HG03064 (cell line): ENCODE data around the gene DHFR2.
"Not testable (repeated sequence)": the region's sequence is repeated elsewhere in the genome, so short reads cannot be mapped to it uniquely, and the experiment has no call there.

Experiments
- ATAC-seq: cut with Tn5 transposase; IDR thresholded peaks from one replicate; pipeline ENCODE4 v1.9.1; 2021; ENCODE audit warnings: low read depth; ENCODE audit not compliant: unreplicated experiment

Gene DHFR2

DNA sequence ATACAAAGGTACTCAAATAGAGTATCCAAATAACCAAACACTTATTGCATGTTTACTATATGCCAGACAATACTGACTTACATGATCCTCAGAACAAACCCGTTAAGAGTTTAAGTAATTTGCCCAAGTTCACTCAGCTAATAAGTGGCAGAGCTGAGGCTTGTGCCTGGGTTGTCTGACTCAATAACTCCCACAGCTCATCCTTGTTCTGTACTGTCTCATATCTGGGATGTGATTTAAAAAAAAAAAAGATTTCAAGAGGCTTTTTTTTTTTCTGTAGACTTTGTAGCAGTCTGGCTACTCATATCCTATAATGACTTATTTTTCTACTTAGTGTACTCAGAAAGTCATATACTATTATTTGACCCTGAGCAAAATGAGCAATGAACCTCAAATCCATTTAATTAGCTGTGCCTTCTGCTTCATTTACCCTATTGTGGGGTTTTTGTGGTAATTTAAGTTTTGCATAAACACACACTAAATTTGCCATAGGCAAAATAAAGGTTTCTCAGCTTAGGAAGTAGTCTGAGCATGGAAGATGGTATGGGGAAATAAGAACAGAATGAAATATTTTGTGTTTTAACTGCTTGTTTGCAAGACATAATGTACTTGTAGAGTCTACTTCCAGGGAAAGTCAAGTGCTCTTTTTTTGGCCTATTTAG, 3.2 kb upstream of the DHFR2 start:
- ATAC-seq, result no peak

DNA sequence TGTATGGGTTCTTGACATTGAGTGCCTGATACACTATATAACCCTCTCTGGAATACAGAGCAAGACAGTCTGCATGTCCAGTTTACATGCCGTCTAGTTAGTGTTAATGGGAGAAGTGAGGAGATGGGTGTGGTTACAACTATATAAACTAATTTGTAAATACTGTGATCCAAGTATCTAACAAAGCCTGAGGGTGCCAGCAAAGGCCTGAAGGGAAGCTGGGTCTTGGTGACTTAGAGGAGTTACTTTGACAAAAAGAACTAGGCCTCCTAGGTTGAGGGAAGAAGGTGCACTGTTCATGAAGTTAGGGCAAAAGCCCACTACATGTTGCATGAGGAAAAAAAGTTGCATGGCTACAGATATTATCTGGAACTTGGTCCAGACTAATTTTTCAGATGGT, 2.4 kb upstream of the DHFR2 start:
- no peak for ATAC-seq

DNA sequence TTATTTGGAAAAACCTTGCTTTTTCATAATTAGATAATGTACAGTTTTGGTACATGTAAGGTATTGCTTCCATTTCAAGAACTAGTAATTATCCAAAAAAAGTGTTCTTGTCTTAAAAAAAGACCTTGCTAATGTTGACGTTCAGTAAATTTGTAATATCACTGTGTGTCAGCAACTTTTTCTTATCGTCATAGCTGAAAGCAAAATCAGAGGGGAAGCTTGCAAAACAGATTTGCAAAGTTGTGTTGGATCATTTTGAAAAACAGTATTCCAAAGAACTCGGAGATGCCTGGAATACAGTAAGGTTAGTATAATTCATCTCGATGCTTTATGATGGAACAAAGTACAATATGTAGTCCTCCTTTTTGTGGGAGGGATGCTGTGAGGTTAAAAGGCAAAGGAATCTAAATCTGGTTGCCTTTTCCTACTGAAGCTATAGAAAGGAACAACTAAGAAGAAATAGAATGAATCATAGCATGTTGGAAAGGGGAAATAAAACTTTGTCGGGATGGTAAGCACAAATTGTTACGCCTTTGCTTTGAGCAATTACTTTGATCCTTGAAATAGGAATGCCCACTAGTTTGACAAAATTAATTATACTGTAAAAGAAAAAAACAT, 1.6 kb upstream of the DHFR2 start:
- ATAC-seq, result no peak

DNA sequence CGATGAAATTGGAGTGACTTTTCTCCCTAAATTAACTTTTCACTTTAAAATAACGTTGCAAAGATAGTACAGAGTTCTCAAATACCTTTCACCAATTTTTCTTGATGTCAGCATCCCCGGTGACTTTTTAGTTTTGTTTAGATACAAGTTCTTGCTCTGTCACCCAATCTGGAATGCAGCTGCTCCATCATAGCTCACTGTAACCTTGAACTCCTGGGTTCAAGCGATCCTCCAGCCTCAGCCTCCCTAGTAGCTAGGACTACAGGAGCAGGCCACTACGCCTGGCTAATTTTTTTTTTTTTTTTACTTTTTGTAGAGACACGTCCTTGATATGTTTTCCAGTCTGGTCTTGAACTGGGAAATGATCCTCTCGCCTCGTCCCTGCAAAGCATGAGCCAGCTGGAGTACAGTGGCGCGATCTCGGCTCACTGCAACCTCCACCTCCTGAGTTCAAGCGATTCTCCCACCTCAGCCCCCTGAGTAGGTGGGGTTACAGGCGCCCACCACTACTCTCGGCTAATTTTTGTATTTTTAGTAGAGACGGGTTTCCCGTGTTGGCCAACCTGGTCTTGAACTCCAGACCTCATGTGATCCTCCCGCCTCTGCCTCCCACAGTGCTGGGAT, 892 bp upstream of the DHFR2 start:
- ATAC-seq, result no peak

DNA sequence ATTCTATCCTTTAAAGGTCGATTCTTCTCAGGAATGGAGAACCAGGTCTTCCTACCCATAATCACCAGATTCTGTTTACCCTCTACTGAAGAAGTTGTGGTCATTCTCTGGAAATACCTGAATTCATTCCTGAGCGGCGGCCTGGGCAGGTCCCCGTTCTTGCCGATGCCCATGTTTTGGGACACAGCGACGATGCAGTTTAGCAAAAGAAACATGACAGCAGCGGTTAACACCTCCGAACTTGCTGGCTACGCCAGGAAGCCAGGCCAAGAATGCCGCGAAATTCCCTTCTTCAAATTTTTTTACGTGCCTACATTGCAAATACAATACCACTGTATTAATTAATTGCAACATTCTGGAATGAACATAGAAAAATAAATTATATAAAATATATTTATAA, 1.4 kb downstream of the DHFR2 start:
- ATAC-seq, result no peak

DNA sequence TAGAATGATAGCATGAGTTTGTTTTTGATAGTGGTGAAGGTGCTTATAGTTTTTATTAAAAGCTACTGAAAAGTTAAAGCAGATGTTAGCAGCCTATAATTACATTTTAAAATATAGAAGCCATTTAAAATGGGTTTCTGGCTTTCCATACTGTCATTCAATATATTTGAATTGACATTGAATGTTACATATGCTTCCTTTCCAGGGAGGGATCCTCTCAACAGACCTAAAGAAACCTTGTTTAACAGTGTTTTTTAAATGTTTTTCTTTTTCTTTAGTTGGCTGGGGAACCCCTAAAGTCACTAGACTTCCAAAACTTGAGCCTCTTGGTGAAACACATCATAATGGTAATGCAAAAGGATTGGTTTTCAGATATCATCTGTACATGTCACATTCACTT, 12.2 kb downstream of the DHFR2 start:
- ATAC-seq, result no peak

DNA sequence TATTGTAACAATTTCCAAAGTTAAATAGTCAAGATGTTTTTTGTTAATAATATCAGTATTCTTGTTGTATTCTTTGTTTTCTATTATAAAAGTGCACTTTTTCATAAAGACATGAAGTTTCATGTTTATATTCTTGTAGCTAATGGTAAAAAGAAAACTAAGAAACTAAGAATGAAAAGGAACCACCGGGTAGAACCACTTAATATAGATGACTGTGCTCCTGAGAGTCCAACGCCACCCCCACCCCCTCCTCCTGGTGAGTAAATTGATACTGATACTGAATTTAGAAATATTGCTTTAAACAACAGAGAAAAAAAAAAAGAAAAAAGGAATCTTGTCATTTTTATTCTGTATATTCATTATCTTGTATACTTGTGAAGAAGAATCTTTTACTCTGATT, 13.4 kb downstream of the DHFR2 start:
- ATAC-seq, result no peak

DNA sequence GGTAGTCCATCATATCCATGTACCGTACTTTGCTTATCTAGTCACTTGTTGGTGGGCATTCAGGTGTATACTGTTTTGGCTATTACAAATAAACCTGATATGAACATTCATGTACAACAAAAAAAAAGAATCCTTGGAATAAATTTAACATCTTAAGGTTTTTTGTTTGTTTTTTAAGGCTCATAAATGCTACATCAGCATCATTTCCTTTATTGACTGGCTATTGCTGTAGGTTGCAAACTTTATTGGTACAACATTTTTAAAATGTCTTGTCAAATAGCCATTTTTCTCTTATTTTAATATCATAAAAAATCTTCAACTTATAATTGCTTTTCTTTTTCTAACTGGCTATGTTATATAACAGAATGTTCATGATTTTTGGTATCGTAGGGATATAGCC, 16.2 kb downstream of the DHFR2 start:
- ATAC-seq, result no peak

DNA sequence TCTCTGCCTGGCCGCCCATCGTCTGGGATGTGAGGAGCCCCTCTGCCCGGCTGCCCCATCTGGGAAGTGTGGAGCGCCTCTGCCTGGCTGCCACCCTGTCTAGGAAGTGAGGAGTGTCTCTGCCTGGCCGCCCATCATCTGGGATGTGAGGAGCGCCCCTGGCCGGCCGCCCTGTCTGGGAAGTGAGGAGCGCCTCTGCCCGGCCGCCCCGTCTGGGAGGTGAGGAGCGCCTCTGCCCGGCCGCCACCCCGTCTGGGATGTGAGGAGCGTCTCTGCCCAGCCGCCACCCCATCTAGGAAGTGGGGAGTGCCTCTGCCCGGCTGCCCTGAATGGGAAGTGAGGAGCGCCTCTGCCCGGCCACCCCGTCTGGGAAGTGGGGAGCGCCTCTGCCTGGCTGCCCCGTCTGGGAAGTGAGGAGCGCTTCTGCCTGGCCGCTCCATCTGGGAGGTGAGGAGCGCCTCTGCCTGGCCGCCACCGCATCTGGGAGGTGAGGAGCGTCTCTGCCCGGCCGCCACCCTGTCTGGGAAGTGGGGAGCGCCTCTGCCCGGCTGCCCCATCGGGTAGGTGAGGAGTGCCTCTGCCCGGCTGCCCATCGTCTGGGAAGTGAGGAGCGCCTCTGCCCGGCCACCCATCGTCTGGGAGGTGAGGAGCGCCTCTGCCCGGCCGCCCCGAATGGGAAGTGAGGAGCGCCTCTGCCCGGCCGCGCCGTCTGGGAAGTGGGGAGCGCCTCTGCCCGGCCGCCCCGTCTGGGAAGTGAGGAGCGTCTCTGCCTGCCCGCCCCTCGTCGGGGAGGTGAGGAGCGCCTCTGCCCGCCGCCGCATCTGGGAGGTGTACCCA, 18.4 kb downstream of the DHFR2 start:
- not testable (repeated sequence) for ATAC-seq

DNA sequence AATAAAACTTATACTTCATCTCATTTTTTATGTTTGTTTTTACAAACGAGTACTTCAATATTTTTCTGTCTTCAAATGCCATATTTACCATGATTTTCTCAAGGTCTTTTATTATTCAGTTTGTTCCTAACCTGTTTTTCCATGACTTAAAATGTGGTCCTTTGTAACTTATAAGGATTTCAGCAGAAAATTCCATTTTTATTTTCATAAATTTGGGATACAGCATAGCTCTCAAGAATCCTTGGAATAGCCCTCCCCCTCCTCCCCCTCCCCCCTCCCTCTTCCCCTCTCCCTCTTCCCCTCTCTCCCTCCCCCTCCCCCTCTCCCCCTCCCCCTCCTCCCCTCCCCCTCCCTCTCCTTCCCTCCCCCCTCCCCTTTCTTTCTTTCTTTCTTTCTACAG, 19.4 kb downstream of the DHFR2 start:
- no peak for ATAC-seq

DNA sequence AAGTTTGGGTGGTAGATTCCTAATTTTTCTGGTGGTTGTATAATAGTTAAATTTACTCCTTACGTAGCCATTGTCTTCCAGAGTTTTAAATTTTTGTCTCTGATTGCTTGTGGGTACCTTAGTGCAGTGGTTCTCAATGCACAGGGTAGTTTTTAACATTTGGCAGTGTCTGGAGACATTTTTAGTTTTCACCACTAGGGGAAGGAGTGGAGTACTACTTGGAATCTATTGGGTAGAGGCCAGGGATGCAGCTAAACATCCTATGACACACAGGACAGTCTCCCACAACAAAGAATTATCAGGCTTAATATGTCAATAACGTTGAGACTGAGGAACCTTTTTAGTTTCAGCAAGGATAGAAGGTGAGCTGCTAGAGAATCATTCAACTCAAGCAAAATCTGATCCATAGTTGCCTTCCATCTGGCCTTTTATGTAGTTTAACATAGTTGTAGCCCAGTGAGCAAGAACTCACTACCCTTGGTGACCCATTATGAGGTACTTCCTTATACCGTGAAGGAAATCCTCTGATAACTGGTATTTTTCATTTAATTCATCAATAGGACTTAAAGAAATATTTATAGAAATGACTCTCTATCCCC, 25.7 kb downstream of the DHFR2 start:
- no peak for ATAC-seq

DNA sequence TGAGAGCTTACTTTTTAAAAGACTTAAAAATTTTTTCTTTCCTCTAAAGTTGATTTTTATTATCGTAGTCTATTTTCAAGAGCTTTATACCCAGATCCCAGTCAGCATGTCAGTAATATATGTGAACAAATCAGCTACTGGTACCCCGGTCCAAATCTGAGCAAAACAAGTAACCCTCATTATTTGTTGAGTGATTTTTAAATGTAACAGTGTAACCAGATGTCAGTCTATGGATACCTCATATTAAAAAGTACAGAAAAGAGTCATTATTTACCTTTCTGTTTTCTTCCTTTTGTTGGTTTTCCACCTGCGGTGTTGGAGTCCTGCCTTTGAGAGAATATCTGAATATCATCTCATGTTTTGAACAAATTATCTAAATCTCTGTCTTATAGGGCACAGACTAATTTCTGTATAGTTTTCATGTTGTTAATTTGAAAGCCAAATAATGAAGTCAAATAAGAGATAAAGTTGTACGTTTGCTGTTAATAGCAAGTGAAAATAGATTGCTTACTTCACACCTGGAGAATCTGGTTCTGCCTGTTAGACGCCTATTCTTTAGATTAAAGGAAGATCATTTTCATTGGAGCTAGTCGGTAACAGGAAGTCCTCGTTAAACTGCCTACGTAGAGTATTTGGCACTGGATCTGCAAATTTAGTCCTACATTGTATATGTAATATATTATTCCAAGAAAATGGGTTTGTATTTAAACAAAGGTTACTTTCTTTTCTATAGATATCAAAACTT, 34.5 kb downstream of the DHFR2 start, which contains the start of gene STX19:
Gene STX19, minus strand, starts transcription at position 505 of the 745 bp plus-strand sequence. CDS start 13,328 bp downstream, outside the sequence.
- ATAC-seq, result no peak

DNA sequence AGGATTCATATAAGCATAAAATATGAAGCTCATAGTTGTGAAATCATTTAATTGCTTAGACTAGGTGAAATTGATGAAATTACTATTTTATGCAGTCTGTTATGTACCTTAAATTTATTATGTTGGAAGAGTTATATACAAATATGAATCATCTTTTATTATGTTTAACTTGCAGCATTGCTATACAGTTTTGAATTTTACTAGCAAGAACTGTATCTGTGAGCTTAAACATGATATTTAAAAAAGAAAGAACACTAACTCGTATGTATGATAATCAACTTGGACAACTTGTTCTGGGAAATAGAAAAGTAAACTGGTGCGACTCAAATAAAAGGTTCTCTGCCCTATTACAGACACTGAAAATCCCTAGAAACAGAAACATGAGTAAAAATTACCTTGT, 36.1 kb downstream of the DHFR2 start:
- no peak for ATAC-seq

DNA sequence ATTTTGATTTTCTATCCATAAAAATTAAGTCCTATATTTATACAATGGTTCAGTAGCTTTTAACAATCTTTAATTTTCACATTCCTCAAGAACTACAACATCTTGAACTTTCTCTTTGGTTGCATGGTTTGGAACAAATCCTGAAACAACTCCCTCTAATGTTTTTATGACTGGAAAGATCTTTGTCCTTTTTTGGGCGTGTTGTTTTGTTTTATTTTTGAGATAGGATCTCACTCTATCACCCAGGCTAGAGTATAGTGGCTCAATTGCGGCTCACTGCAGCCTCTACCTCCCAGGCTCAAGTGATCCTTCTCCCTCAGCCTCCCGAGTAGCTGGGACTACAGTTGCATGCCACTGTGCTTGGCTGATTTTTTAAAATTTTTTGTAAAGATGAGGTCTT, 38.3 kb downstream of the DHFR2 start:
- ATAC-seq, result no peak

DNA sequence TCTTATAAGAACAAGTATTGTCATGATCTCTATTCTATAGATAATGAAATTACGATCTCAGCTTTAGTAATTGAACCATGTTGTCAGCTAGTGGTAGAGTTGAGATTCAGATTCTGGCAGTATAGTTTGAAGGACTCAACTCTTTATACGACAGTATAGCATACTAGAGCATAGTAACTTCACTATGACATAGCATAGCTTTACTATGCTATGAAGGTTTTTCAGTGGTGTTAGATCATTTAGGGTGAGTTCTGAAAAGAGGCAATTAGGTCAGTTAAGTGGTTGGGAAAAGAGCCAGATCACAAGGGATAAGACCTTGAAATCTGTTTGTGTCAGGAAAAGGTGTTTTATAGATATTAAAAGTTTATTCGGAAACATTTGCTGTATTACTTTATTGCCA, 42.4 kb downstream of the DHFR2 start:
- ATAC-seq, result no peak

DNA sequence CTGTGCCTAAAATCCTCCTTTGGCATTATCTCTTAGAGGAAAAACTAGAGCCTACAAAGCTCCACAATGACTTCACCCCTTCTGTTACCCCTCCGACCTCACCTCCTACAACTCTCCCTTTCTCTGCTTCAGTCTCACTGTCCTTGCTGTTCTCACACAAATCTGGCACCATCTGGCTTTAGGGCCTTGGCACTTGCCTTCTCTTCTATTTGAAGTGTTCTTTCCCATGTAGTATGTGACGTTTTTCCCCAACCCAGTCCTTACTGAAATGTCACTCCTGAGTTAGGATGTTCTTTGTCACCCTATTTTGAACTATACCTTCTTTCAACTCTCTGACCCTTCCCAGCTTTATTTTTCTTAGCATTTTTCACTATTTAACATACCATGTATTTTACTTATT, 43.1 kb downstream of the DHFR2 start:
- ATAC-seq, result no peak

DNA sequence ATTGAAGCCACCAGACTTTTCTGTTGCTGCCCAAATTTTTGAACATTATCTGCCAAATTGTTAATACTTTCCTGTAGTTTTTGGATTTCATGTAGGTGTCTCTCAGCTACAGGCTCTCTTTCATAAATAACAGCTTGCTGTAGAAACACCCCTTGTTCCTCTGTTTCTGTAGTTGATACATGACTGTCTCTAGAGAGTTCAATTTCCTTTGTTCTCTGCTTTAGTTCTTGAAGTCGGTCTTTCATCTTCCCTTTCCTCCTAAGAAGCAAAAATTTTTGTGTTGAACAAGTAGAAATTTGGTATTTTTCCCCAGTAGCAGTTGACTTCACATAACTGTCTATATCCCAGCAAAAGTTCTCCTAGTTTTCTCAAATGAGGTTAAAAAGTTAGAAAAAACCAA, 47.7 kb downstream of the DHFR2 start:
- no peak for ATAC-seq

DNA sequence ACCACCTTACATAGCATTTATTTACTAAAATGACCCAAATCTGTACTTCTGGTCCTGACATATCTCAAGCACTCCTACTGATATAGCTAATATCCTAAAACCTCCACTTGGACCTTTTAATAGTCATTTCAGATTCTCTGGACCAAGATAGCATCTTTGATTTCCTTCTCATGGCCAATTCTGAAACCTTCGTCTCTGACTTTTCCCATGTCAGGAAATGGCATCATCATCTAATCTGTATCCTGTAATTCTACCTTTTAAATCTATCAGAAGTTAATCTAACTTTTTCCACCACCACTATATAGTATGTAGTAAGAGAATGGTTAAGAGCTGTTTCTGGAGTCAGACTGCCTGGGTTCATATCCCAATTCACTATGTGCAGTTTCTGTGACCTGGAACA, 50.5 kb downstream of the DHFR2 start:
- ATAC-seq, result no peak

DNA sequence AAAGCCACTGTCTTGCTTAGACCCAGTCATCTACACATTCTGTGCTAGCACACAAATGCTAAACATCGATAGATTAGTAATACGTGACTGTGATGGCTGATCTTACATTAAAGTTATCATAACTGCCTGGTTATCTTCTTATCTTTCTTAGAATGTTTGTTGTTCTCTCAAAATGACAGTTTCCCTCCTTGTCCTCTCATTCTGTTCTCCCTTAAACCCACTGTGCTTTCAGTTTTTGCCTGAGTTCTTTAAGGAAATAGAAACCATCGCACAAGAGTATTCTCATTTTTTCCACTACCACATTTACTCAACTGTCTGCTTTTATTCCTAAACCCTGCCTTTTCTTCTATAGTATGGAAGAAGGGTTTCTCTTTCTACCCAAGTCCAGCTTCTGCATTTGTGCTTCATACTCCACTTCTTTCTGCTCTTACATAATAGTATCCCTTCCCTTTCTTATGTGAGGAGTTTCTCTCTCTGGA, 51.4 kb downstream of the DHFR2 start:
- ATAC-seq, result no peak

DNA sequence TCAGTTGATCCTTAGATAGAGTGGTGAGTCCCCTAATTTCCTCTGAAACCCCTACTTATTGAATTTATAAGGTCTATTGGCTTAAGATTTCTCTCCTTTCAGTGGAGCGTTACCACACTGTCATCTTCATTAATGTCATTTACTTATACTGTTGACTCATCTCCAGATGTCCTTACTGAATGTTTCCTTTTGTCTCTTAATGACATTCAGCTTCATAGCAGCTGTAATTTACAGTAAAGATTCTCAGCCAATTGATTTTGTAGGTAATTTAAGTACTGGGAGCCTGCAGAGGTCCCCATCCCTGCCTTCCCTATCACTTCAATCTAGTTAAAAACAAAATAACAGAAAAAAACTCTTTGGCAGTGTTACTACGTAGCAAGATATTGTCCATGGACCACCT, 53.1 kb downstream of the DHFR2 start:
- ATAC-seq, result no peak
